Activated B cell treated with CpG ODN at 0.5 μM for 24 hours (primary cell): ENCODE data around the gene TMEM205. TPM values are rescaled to one million over a fixed set of nuclear protein-coding genes. Genes with fewer than 3 reads are reported as not detected.

ENCODE experiments used
- ATAC-seq: fragments of 200-7000 bp; cut with Tn5 transposase; one replicate; pipeline ENCODE4 v1.10.0; 2021; ENCODE audit warnings: low read depth, mild to moderate bottlenecking, moderate library complexity
- CTCF ChIA-PET: fragments of 350-600 bp; sonication (Branson Sonifier 250); formaldehyde crosslinking; loops from one replicate; lab custom pipeline; 2021; ENCODE audit warnings: antibody characterized with exemption; lab: Charles Lee
- POLR2A ChIA-PET: fragments of 350-600 bp; sonication (Branson Sonifier 250); formaldehyde crosslinking; loops from one replicate; lab custom pipeline; 2021; ENCODE audit warnings: antibody characterized with exemption; lab: Charles Lee
- DNase-seq: peaks from one replicate; pipeline ENCODE4 v3.0.0; 2022
- H3K27ac Mint-ChIP-seq: one replicate; pipeline ENCODE4 v1.8.0; 2020; ENCODE audit warnings: mixed read lengths
- H3K27me3 Mint-ChIP-seq: one replicate; pipeline ENCODE4 v1.8.0; 2021; ENCODE audit warnings: mixed read lengths
- H3K36me3 Mint-ChIP-seq: one replicate; pipeline ENCODE4 v1.8.0; 2021; ENCODE audit warnings: low read depth, mixed read lengths
- H3K4me1 Mint-ChIP-seq: one replicate; pipeline ENCODE4 v1.8.0; 2021; ENCODE audit warnings: mixed read lengths
- H3K4me3 Mint-ChIP-seq: one replicate; pipeline ENCODE4 v1.8.0; 2020; ENCODE audit warnings: mild to moderate bottlenecking, mixed read lengths
- H3K9me3 Mint-ChIP-seq: one replicate; pipeline ENCODE4 v1.8.0; 2020; ENCODE audit warnings: mixed read lengths
- CTCF ChIP-seq: fragments of 200-600 bp; IDR thresholded peaks from one replicate; pipeline ENCODE4 v1.8.0; 2022; ENCODE audit warnings: antibody characterized with exemption, mild to moderate bottlenecking
- intact Hi-C: fragments of 100-400 bp; cut with micrococcal nuclease; formaldehyde crosslinking; loops from one replicate; pipeline ENCODE4 v1.15.1; 2024
- total RNA-seq: library from RNA; stranded (reverse); gene quantifications from 2 replicates; pipeline ENCODE4 v1.2.3, GENCODE V29; 2022

Gene TMEM205
- 61.8 and 68.1 TPM in 2 replicates for total RNA-seq

- Mint-ChIP-seq H3K36me3 (peaks cover 19% of the 10 kb centered on the region), H3K9me3 (no peaks in the 10 kb centered on the region), H3K27me3 (no peaks in the 10 kb centered on the region), H3K4me1 (peaks cover 30% of the 10 kb centered on the region), H3K4me3 (peak within 1 kb of the TSS; percentile 98), H3K27ac (peak within 1 kb of the TSS; percentile 93)
- peak; percentile 95 for ATAC-seq
- POLR2A ChIA-PET, result interaction anchor here (0.5 to 4.3 kb wide), 14 partner anchors 9 to 510 kb away, joined by 3 to 65 read pairs (median 3); partner anchors contain the start of genes ODAD3, SWSAP1 and TMED1
- no peak for TF ChIP-seq CTCF
- peak; percentile 93 for DNase-seq
- CTCF ChIA-PET, result interaction anchor here (0.6 to 1.2 kb wide), 6 partner anchors 9 to 220 kb away, joined by 3 to 4 read pairs (median 3); partner anchors contain the start of genes ODAD3 and SWSAP1
- intact Hi-C loops, result loop anchor here (1.0 to 5.0 kb wide), 7 partner anchors 9 to 159 kb away; partner anchors contain the start of genes ODAD3, PLPPR2, PRKCSH and SWSAP1
Measured at GRCh38 chr19:11346104-11346940, at the start of gene TMEM205, which contains the start of gene CCDC159. TMEM205 (minus strand) TSS chr19:11346268; CDS start chr19:11345619, 649 bp downstream. CCDC159 (plus strand) TSS chr19:11346519; CDS start chr19:11346607, 88 bp downstream.

- ATAC-seq (no peak), DNase-seq (no peak)
- Mint-ChIP-seq H3K27ac (no peak overlapping the region), H3K4me1 (peaks cover 21% of the 10 kb centered on the region), H3K27me3 (peaks cover 3% of the 10 kb centered on the region), H3K9me3 (peaks cover 2% of the 10 kb centered on the region), H3K36me3 (no peaks in the 10 kb centered on the region), H3K4me3 (no peak overlapping the region)
- intact Hi-C loops, result no loop called here
- CTCF ChIA-PET, result interaction anchor here (1.5 to 2.8 kb wide), 2 partner anchors 8 to 10 kb away, joined by 4 to 10 read pairs; no protein-coding TSS in a partner anchor
- no peak for TF ChIP-seq CTCF
- POLR2A ChIA-PET, result no interaction called here
Measured at GRCh38 chr19:11390933-11391680, 45.0 kb upstream of the TMEM205 start.

GRCh38 chr19:11390359-11390758 lies 44.3 kb upstream of the TMEM205 start:
- peaks cover 2% of the 10 kb centered on the region for H3K9me3 Mint-ChIP-seq
- CTCF ChIA-PET, result interaction anchor here (2.8 kb wide), 1 partner anchor 9 kb away, joined by 10 read pairs; no protein-coding TSS in a partner anchor
- no peaks in the 10 kb centered on the region for H3K36me3 Mint-ChIP-seq
- no peak overlapping the region for H3K27ac Mint-ChIP-seq
- POLR2A ChIA-PET, result interaction anchor here (0.6 kb wide), 1 partner anchor 28 kb away, joined by 3 read pairs; no protein-coding TSS in a partner anchor
- DNase-seq (no peak), ATAC-seq (no peak)
- intact Hi-C loops, result no loop called here
- peaks cover 21% of the 10 kb centered on the region for H3K4me1 Mint-ChIP-seq
- H3K4me3 Mint-ChIP-seq, result no peak overlapping the region
- TF ChIP-seq CTCF, result no peak
- H3K27me3 Mint-ChIP-seq, result peaks cover 3% of the 10 kb centered on the region

GRCh38 chr19:11387162-11388034 lies 41.3 kb upstream of the TMEM205 start:
- intact Hi-C loops, result no loop called here
- ATAC-seq, result peak; percentile 50

More at GRCh38 chr19:11387162-11388034, 41.3 kb upstream of the TMEM205 start:
- TF ChIP-seq CTCF, result no peak
- Mint-ChIP-seq H3K9me3 (peaks cover 2% of the 10 kb centered on the region), H3K4me3 (no peak overlapping the region), H3K4me1 (peaks cover 28% of the 10 kb centered on the region), H3K27ac (peak overlapping the region; percentile 26), H3K36me3 (no peaks in the 10 kb centered on the region), H3K27me3 (no peaks in the 10 kb centered on the region)
- ChIA-PET POLR2A (interaction anchor here (1.3 kb wide), 1 partner anchor 12 kb away, joined by 6 read pairs; the partner anchor contains the start of gene SWSAP1), CTCF (interaction anchor here (1.0 kb wide), 1 partner anchor 48 kb away, joined by 4 read pairs; the partner anchor contains the start of genes ODAD3 and PRKCSH)
- no peak for DNase-seq
